HCT116 (cell line): ENCODE data around the gene SFPQ. TPM values are rescaled to one million over a fixed set of nuclear protein-coding genes. Genes with fewer than 3 reads are reported as not detected.

Source experiments
- ATAC-seq: fragments of 200-7000 bp; cut with Tn5 transposase; 2 replicates; pipeline ENCODE4 v1.9.1; 2020; ENCODE audit warnings: mild to moderate bottlenecking, moderate library complexity
- BruUV-seq: library from RNA; stranded (reverse); fragments of 400-500 nt; replicated peaks from 2 replicates; lab custom pipeline; 2021; lab: Mats Ljungman, UMichigan
- CTCF ChIA-PET: fragments of 300-600 bp; sonication (Branson Sonifier 250); formaldehyde crosslinking; loops from one replicate; lab custom pipeline; 2021; ENCODE audit warnings: antibody characterized with exemption; lab: Charles Lee
- POLR2A ChIA-PET: fragments of 300-600, 350-600 bp; sonication (Branson Sonifier 250); formaldehyde crosslinking; loops from one replicate; lab custom pipeline; 2021; ENCODE audit warnings: antibody characterized with exemption; lab: Charles Lee
- RAD21 ChIA-PET, 2 experiments: fragments of 300-600 bp; sonication (Branson Sonifier 250); formaldehyde crosslinking; loops; one replicate each; lab custom pipeline; 2023; ENCODE audit warnings: low total read pairs in 2 of 2; ENCODE audit not compliant: uncharacterized antibody in 2 of 2, unreplicated experiment in 2 of 2, low non-redundant PET in 1 of 2; lab: Charles Lee
- DNase-seq: peaks from one replicate; pipeline ENCODE4 v3.0.0-alpha.2; 2010; ENCODE audit warnings: low read depth, low spot score
- H2AFZ ChIP-seq: fragments of 200-600 bp; shearing (Covaris generic), sonication (generic); 2 replicates; pipeline ENCODE4 v1.6.1; 2017; ENCODE audit warnings: low read depth, mixed run types, mixed read lengths, antibody characterized with exemption, low read length; ENCODE audit not compliant: poor library complexity, severe bottlenecking
- H3K27ac ChIP-seq: 2 replicates; pipeline ENCODE4 v1.5.1; 2012; ENCODE audit warnings: low read depth, low read length
- H3K27me3 ChIP-seq: fragments of 200-600 bp; sonication (generic); 2 replicates; pipeline ENCODE4 v1.6.1; 2016; ENCODE audit warnings: mixed run types, low read length, mixed read lengths; ENCODE audit not compliant: insufficient read depth
- H3K36me3 ChIP-seq, 2 experiments: fragments of 200-500 bp in 1 of 2; fragments of 200-600 bp in 1 of 2; sonication (Bioruptor generic) in 1 of 2; sonication (generic) in 1 of 2; 2 replicates each; pipeline versions ENCODE4 v1.5.1 to v1.6.1; 2014 to 2016; ENCODE audit warnings: low read length in 2 of 2, inconsistent platforms in 1 of 2, mixed read lengths in 1 of 2, mixed run types in 1 of 2; ENCODE audit not compliant: insufficient read depth in 2 of 2, control insufficient read depth in 1 of 2
- H3K4me1 ChIP-seq, 2 experiments: fragments of 200-600 bp in 1 of 2; sonication (generic) in 1 of 2; 2 replicates each; pipeline versions ENCODE4 v1.5.1 to v1.6.1; 2012 to 2017; ENCODE audit warnings: low read length in 2 of 2, inconsistent platforms in 1 of 2, mild to moderate bottlenecking in 1 of 2, mixed read lengths in 1 of 2, mixed run types in 1 of 2, moderate library complexity in 1 of 2; ENCODE audit not compliant: insufficient read depth in 2 of 2, control insufficient read depth in 1 of 2
- H3K4me2 ChIP-seq: fragments of 200-600 bp; sonication (generic); 2 replicates; pipeline ENCODE4 v1.6.1; 2017; ENCODE audit warnings: mixed run types, low read length, mixed read lengths
- H3K4me3 ChIP-seq, 2 experiments: fragments of 200-600 bp in 1 of 2; sonication (generic) in 1 of 2; replicated peaks in 1 of 2; 2 replicates each; pipeline ENCODE4 v1.5.1; 2011 to 2016; ENCODE audit warnings: low read length in 2 of 2, control low read depth in 1 of 2, low read depth in 1 of 2, mild to moderate bottlenecking in 1 of 2, mixed read lengths in 1 of 2, mixed run types in 1 of 2
- H3K79me2 ChIP-seq: fragments of 200-600 bp; sonication (generic); 2 replicates; pipeline ENCODE4 v1.6.1; 2017; ENCODE audit warnings: mild to moderate bottlenecking, mixed run types, low read length, moderate library complexity, mixed read lengths; ENCODE audit not compliant: insufficient read depth
- H3K9ac ChIP-seq: fragments of 200-600 bp; sonication (generic); 2 replicates; pipeline ENCODE4 v1.6.1; 2016; ENCODE audit warnings: low read length, mixed read lengths
- H3K9me2 ChIP-seq: fragments of 200-600 bp; sonication (generic), shearing (Covaris generic); 2 replicates; pipeline ENCODE4 v1.6.1; 2017; ENCODE audit warnings: mixed run types, mild to moderate bottlenecking, moderate library complexity; ENCODE audit not compliant: insufficient read depth
- H3K9me3 ChIP-seq, 2 experiments: fragments of 200-500 bp in 1 of 2; fragments of 200-600 bp in 1 of 2; sonication (Bioruptor generic) in 1 of 2; sonication (generic) in 1 of 2; 2 replicates each; pipeline ENCODE4 v1.6.1; 2014 to 2017; ENCODE audit warnings: low read length in 2 of 2, mixed read lengths in 2 of 2, inconsistent platforms in 1 of 2, low read depth in 1 of 2, mild to moderate bottlenecking in 1 of 2, mixed run types in 1 of 2, moderate library complexity in 1 of 2; ENCODE audit not compliant: control insufficient read depth in 1 of 2, insufficient read depth in 1 of 2
- H4K20me1 ChIP-seq: fragments of 200-600 bp; sonication (generic), shearing (Covaris generic); 2 replicates; pipeline ENCODE4 v1.6.1; 2017; ENCODE audit warnings: mixed run types, mild to moderate bottlenecking, moderate library complexity; ENCODE audit not compliant: insufficient read depth
- CBX3 ChIP-seq: IDR thresholded peaks from 2 replicates; pipeline ENCODE4 v1.6.1; 2012; ENCODE audit warnings: low read depth
- CEBPB ChIP-seq: IDR thresholded peaks from 2 replicates; pipeline ENCODE4 v1.6.1; 2012; ENCODE audit warnings: low read depth
- CTCF ChIP-seq, 3 experiments: fragments of 200-600 bp in 1 of 3; sonication (generic) in 1 of 3; IDR thresholded peaks in 2 of 3; conservative IDR thresholded peaks in 1 of 3; 2 replicates each; pipeline ENCODE4 v1.5.1; 2012 to 2017; ENCODE audit warnings: low read depth in 2 of 3, low read length in 2 of 3, antibody characterized with exemption in 1 of 3, borderline replicate concordance in 1 of 3, control low read depth in 1 of 3, mild to moderate bottlenecking in 1 of 3, mixed read lengths in 1 of 3, mixed run types in 1 of 3, moderate library complexity in 1 of 3; ENCODE audit not compliant: insufficient read depth in 1 of 3
- EGR1 ChIP-seq: IDR thresholded peaks from 2 replicates; pipeline ENCODE4 v1.6.1; 2012; ENCODE audit warnings: low read depth
- ELF1 ChIP-seq: IDR thresholded peaks from 2 replicates; pipeline ENCODE4 v1.6.1; 2012; ENCODE audit warnings: low read depth, borderline replicate concordance
- EZH2 ChIP-seq: fragments of 200-600 bp; sonication (generic); IDR thresholded peaks from 2 replicates; pipeline ENCODE4 v1.6.1; 2017; ENCODE audit warnings: antibody characterized with exemption, mixed run types
- EZH2phosphoT487 ChIP-seq: fragments of 200-600 bp; IDR thresholded peaks from 2 replicates; pipeline ENCODE4 v1.6.1; 2018; ENCODE audit warnings: antibody characterized with exemption, borderline replicate concordance
- JUND ChIP-seq: IDR thresholded peaks from 2 replicates; pipeline ENCODE4 v1.6.1; 2012
- POLR2A ChIP-seq: IDR thresholded peaks from 2 replicates; pipeline ENCODE4 v1.7.0; 2011; ENCODE audit warnings: borderline replicate concordance; ENCODE audit not compliant: insufficient read depth, insufficient read length; ENCODE audit errors: extremely low read depth
- REST ChIP-seq: IDR thresholded peaks from 2 replicates; pipeline ENCODE4 v1.6.1; 2012; ENCODE audit warnings: low read depth
- SIN3A ChIP-seq: IDR thresholded peaks from 2 replicates; pipeline ENCODE4 v1.6.1; 2012; ENCODE audit warnings: low read depth
- SP1 ChIP-seq: IDR thresholded peaks from 2 replicates; pipeline ENCODE4 v1.6.1; 2012; ENCODE audit warnings: low read depth
- SRF ChIP-seq: IDR thresholded peaks from 2 replicates; pipeline ENCODE4 v1.6.1; 2012; ENCODE audit warnings: low read depth
- TCF7L2 ChIP-seq: IDR thresholded peaks from 2 replicates; pipeline ENCODE4 v1.7.0; 2011; ENCODE audit warnings: borderline replicate concordance, inconsistent platforms; ENCODE audit not compliant: insufficient read depth, insufficient read length; ENCODE audit errors: extremely low read depth
- intact Hi-C: fragments of 100-400 bp; cut with micrococcal nuclease; formaldehyde crosslinking; loops from 2 replicates; pipeline ENCODE4 v1.10.0; 2022
- total RNA-seq: library from RNA; stranded (reverse); gene quantifications from one replicate; pipeline ENCODE4 v1.2.1, GENCODE V29; 2021; ENCODE audit not compliant: unreplicated experiment

The SFPQ gene
- total RNA-seq, 1 experiment from 2014 or later = 327 TPM

GRCh38 chr1:35173909-35174540, 18.9 kb downstream of the SFPQ start:
- Histone ChIP-seq H3K4me2 (no peak overlapping the region), H3K27me3 (no peaks in the 10 kb centered on the region), H2AFZ (no peak overlapping the region), H3K9me2 (no peaks in the 10 kb centered on the region), H3K36me3 (peaks cover 31 to 37% of the 10 kb centered on the region in 2 experiments), H3K9ac (no peak overlapping the region), H3K9me3 (no peaks in the 10 kb centered on the region), H3K4me1 (no peaks in the 10 kb centered on the region), H4K20me1 (peaks cover 36% of the 10 kb centered on the region; the same call in 1 of the 2 replicates), H3K4me3 (no peak overlapping the region), H3K79me2 (peaks cover 20% of the 10 kb centered on the region), H3K27ac (no peak overlapping the region)
- ChIA-PET CTCF (no interaction called here), RAD21 (no interaction called here), POLR2A (no interaction called here)
- DNase-seq (no peak), ATAC-seq (peak; percentile 18; the same call in 1 of the 2 replicates)
- intact Hi-C loops = no loop called here
- no TSS peak for BruUV-seq
- peak; percentile 26; the same call in 1 of the 2 replicates for TF ChIP-seq SIN3A
- TF ChIP-seq EGR1 = peak; percentile 16; the same call in 1 of the 2 replicates
- peak; percentile 30; the same call in 1 of the 2 replicates for TF ChIP-seq JUND
- no peak for TF ChIP-seq POLR2A
- TF ChIP-seq CBX3 = no peak

GRCh38 chr1:35173491-35173890, 19.5 kb downstream of the SFPQ start:
- no peaks in the 10 kb centered on the region for H3K9me3 ChIP-seq
- BruUV-seq = TSS peak; percentile 9
- intact Hi-C loops = no loop called here
- H3K36me3 ChIP-seq = peaks cover 27 to 32% of the 10 kb centered on the region in 2 experiments
- RAD21 ChIA-PET = no interaction called here
- no peak overlapping the region for H3K4me2 ChIP-seq
- H4K20me1 ChIP-seq = peaks cover 31% of the 10 kb centered on the region; the same call in 1 of the 2 replicates
- no peaks in the 10 kb centered on the region for H3K4me1 ChIP-seq
- H3K9ac ChIP-seq = no peak overlapping the region
- no peak overlapping the region for H3K27ac ChIP-seq
- H3K9me2 ChIP-seq = no peaks in the 10 kb centered on the region
- ATAC-seq = no peak
- H2AFZ ChIP-seq = no peak overlapping the region
- no peak for TF ChIP-seq TCF7L2
- no peak for TF ChIP-seq EZH2
- no peak for TF ChIP-seq REST
- no peak for TF ChIP-seq CTCF (IDR thresholded peaks at IDR 0.05 in 2 of 3, conservative IDR thresholded peaks at IDR 0.05 in 1 of 3; ENCODE audit: borderline replicate concordance in 1 of 3, insufficient read depth in 1 of 3, low read depth in 2 of 3, low read length in 2 of 3)
- no peak for TF ChIP-seq ELF1
- no peak for TF ChIP-seq SRF
- no peak for TF ChIP-seq EZH2phosphoT487
- no peak for TF ChIP-seq JUND
- TF ChIP-seq CEBPB = no peak
- TF ChIP-seq SP1 = no peak
- DNase-seq = no peak
- CTCF ChIA-PET = interaction anchor here (1.7 kb wide), 1 partner anchor 320 kb away, joined by 3 read pairs; no protein-coding TSS in a partner anchor
- H3K4me3 ChIP-seq = no peak overlapping the region
- peaks cover 15% of the 10 kb centered on the region for H3K79me2 ChIP-seq
- H3K27me3 ChIP-seq = no peaks in the 10 kb centered on the region
- POLR2A ChIA-PET = no interaction called here
